ENCODE data around the gene MEGF11. TPM values are rescaled to one million over a fixed set of nuclear protein-coding genes. Genes with fewer than 3 reads are reported as not detected.

Gene MEGF11
- total and polyA plus RNA-seq, 10 donors, result 0.02 to 0.61 (median 0.23) TPM; not detected in 4

DNA sequence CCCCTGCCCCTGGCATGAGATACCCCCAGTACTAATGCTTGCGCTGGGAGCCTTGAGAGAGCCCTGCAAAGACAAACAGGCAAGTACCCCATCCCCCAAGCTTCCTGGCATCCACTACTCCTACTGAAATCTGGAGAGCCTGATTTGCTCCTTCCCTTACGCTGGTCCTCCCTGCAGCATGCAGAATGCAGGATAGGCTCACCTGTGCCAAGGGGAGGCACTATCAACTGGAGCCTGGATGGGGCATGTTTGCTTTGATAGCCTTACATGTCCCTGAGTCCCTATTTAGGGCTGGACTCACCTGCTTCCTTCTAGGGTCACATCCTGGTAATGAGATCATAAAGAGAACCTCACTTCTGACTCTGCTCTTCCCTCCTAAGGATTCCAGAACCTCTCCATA is 341.3 kb downstream of the MEGF11 start:
- TF ChIP-seq, protein P1, sequence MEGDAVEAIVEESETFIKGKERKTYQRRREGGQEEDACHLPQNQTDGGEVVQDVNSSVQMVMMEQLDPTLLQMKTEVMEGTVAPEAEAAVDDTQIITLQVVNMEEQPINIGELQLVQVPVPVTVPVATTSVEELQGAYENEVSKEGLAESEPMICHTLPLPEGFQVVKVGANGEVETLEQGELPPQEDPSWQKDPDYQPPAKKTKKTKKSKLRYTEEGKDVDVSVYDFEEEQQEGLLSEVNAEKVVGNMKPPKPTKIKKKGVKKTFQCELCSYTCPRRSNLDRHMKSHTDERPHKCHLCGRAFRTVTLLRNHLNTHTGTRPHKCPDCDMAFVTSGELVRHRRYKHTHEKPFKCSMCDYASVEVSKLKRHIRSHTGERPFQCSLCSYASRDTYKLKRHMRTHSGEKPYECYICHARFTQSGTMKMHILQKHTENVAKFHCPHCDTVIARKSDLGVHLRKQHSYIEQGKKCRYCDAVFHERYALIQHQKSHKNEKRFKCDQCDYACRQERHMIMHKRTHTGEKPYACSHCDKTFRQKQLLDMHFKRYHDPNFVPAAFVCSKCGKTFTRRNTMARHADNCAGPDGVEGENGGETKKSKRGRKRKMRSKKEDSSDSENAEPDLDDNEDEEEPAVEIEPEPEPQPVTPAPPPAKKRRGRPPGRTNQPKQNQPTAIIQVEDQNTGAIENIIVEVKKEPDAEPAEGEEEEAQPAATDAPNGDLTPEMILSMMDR (IDR thresholded peaks at IDR 0.05 in 8 of 11, conservative IDR thresholded peaks at IDR 0.05 in 3 of 11), result no peak
- TF ChIP-seq POLR2A (IDR thresholded peaks at IDR 0.05) (no peak), POLR2AphosphoS5 (IDR thresholded peaks at IDR 0.05) (no peak)
- no peaks in the 10 kb centered on the region for H3K27me3 ChIP-seq (replicated peaks in 1 of 7)
- intact Hi-C loops (cut with DNase I; ENCODE audit: low total_unique reads), result no loop called here
- DNase-seq, result no peak
- no peak overlapping the region for H3K27ac ChIP-seq
- no peaks in the 10 kb centered on the region for H3K9me3 ChIP-seq
- H3K36me3 ChIP-seq, result peaks cover 0 to 65% (median 7%) of the 10 kb centered on the region in 6 donors
- WGBS, 5 donors, result 94 to 100% (median 97%) methylated on average over 2 of the region's 2 CpGs
- no peak overlapping the region for H3K4me3 ChIP-seq
- H3K4me1 ChIP-seq, result peaks cover 5 to 29% (median 20%) of the 10 kb centered on the region in 6 donors

DNA sequence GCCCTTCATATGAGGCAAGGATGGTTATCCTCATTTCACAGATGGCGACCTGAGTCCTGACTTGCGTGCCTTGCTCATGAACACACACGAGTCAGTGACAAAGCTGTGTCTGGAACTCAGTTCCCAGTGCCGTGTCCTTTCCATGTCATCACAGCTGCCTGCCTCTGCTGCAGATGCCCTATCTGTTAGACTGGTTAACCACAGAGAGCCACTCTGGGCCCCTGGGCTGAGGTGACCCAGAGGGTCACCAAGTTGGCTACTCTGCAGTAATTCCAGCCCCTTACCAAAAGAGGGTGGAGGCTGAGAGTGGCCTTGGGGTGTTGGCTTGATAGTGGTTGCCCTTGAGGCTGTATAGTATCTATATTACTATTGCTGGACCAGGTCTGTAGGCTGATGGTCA is 343.2 kb downstream of the MEGF11 start:
- H3K9me3 ChIP-seq, result no peaks in the 10 kb centered on the region
- WGBS, 5 donors, result 94 to 98% (median 96%) methylated on average over 4 of the region's 4 CpGs
- TF ChIP-seq, protein P1 (IDR thresholded peaks at IDR 0.05 in 8 of 11, conservative IDR thresholded peaks at IDR 0.05 in 3 of 11), result no peak
- TF ChIP-seq POLR2A (IDR thresholded peaks at IDR 0.05), result no peak
- peaks cover 0 to 10% (median under 1%) of the 10 kb centered on the region in 6 donors for H3K4me1 ChIP-seq
- H3K27me3 ChIP-seq (replicated peaks in 1 of 7), result no peaks in the 10 kb centered on the region
- H3K27ac ChIP-seq, result no peak overlapping the region
- H3K4me3 ChIP-seq, result no peak overlapping the region
- peaks cover 2 to 80% (median 12%) of the 10 kb centered on the region in 6 donors for H3K36me3 ChIP-seq
- no peak for DNase-seq
- intact Hi-C loops (cut with DNase I; ENCODE audit: low total_unique reads), result no loop called here

DNA sequence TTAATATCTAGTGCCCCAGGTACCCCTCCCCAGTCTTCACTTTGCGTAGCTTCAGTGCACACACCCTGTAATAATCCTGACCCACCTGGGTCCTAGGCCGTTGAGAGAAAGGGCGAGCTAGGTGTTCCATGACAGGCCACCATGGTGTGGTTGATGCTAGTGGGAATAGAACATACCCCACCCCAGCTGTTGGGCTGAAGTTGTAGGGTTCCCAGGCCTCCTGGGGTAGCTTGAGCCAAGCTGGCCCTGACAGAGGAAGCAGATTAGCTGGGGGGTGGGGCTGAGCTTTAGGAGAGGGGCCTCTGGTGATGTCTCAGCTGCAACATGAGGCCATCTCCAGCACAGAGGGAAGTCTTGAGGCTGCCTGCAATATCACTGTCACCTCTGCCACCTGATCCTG is 343.7 kb downstream of the MEGF11 start:
- DNase-seq, result no peak
- no peaks in the 10 kb centered on the region for H3K9me3 ChIP-seq
- peaks cover 2 to 83% (median 13%) of the 10 kb centered on the region in 6 donors for H3K36me3 ChIP-seq
- TF ChIP-seq, protein P1 (IDR thresholded peaks at IDR 0.05 in 8 of 11, conservative IDR thresholded peaks at IDR 0.05 in 3 of 11), result no peak
- TF ChIP-seq POLR2AphosphoS5 (IDR thresholded peaks at IDR 0.05), result no peak
- TF ChIP-seq POLR2A (IDR thresholded peaks at IDR 0.05), result no peak
- no peaks in the 10 kb centered on the region for H3K27me3 ChIP-seq (replicated peaks in 1 of 7)
- no peak overlapping the region for H3K27ac ChIP-seq
- H3K4me3 ChIP-seq, result no peak overlapping the region
- peaks cover 0 to 5% (median 0%) of the 10 kb centered on the region in 6 donors for H3K4me1 ChIP-seq
- intact Hi-C loops (cut with DNase I; ENCODE audit: low total_unique reads), result no loop called here
- WGBS, 5 donors, result 83 to 98% (median 94%) methylated on average over 3 of the region's 3 CpGs

DNA sequence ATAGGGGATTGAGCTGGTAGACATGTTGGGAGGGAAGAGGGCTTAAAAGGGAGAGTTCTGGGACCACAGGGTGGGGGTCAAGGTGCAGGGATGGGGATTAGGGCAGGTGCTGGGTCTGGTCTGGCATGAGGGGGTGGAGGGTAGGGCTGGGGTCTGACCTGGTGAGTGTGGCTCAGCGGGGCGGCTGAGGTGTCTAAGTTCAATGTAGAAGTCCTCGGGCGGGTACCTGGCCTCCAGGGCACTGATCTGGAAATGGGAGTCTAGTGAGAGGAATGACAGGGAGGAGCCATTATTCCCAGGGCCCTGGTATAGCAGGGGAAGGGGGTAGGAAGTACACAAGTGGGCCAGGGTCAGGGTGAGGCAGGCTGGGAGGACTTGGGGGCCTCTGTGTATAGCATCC is 344.7 kb downstream of the MEGF11 start:
- no peak for TF ChIP-seq POLR2A (IDR thresholded peaks at IDR 0.05)
- TF ChIP-seq POLR2AphosphoS5 (IDR thresholded peaks at IDR 0.05), result peak in 1 of 3 donors; percentile 8
- peaks cover 0 to 4% (median 0%) of the 10 kb centered on the region in 6 donors for H3K4me1 ChIP-seq
- peak overlapping the region in 1 of 8 donors; percentile 21 for H3K27ac ChIP-seq
- intact Hi-C loops (cut with DNase I; ENCODE audit: low total_unique reads), result no loop called here
- H3K4me3 ChIP-seq, result no peak overlapping the region
- H3K9me3 ChIP-seq, result no peaks in the 10 kb centered on the region
- H3K36me3 ChIP-seq, result peaks cover 2 to 92% (median 15%) of the 10 kb centered on the region in 6 donors
- no peaks in the 10 kb centered on the region for H3K27me3 ChIP-seq (replicated peaks in 1 of 7)
- WGBS, 5 donors, result 85 to 92% (median 89%) methylated on average over 4 of the region's 4 CpGs
- DNase-seq, result no peak

DNA sequence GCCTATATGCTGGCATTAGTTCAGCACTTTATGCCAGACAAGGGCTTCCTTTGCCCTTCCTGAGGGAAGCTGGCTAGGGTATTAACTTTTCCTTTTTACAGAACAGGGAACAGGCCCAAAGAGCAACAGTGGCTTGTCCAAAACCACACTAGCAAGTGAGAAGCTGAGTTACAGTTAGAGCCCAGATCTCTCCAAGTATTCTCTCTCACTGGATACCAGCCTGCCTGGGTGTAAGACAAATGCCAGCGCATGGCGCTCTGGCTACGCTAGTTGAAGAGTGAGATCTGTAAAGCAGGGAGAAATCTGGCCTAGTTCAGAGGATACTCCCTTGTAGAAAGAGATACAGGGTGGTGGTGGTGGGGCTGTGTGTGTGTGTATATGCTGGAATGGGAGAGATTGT is 345.9 kb downstream of the MEGF11 start:
- no peak for DNase-seq
- Histone ChIP-seq H3K4me3 (no peak overlapping the region), H3K9me3 (no peaks in the 10 kb centered on the region), H3K4me1 (peaks cover 1 to 14% (median 7%) of the 10 kb centered on the region in 6 donors), H3K27ac (no peak overlapping the region), H3K27me3 (replicated peaks in 1 of 7) (no peaks in the 10 kb centered on the region), H3K36me3 (peaks cover 2 to 99% (median 15%) of the 10 kb centered on the region in 6 donors)
- TF ChIP-seq POLR2A (IDR thresholded peaks at IDR 0.05), result no peak
- TF ChIP-seq, protein P1 (IDR thresholded peaks at IDR 0.05 in 8 of 11, conservative IDR thresholded peaks at IDR 0.05 in 3 of 11), result no peak
- intact Hi-C loops (cut with DNase I; ENCODE audit: low total_unique reads), result no loop called here
- WGBS, 5 donors, result 97 to 100% (median 99%) methylated on average over 3 of the region's 3 CpGs
